Measurements from ENCODE around the gene ESYT3.

The ESYT3 gene

GRCh38 chr3:138434276-138434874 is at the start of gene ESYT3:
TSS of gene ESYT3 (plus strand) at chr3:138434616. CDS start at chr3:138434799, 183 bp downstream.
- no peak for DNase-seq

GRCh38 chr3:138384976-138385375 is 49.4 kb upstream of the ESYT3 start:
- no peak for DNase-seq

GRCh38 chr3:138389144-138389601 is 45.2 kb upstream of the ESYT3 start:
- no peak for DNase-seq

GRCh38 chr3:138389841-138390581 is 44.4 kb upstream of the ESYT3 start:
- DNase-seq: no peak

- no peak for DNase-seq
Measured at GRCh38 chr3:138390582-138390932, 43.9 kb upstream of the ESYT3 start.

GRCh38 chr3:138394156-138394555 is 40.3 kb upstream of the ESYT3 start:
- no peak for DNase-seq

GRCh38 chr3:138394686-138395085 is 39.7 kb upstream of the ESYT3 start:
- no peak for DNase-seq

- DNase-seq: no peak
Measured at GRCh38 chr3:138395865-138396751, 38.3 kb upstream of the ESYT3 start.

- DNase-seq: no peak
Measured at GRCh38 chr3:138396752-138397410, 37.5 kb upstream of the ESYT3 start.

GRCh38 chr3:138397983-138398382 is 36.4 kb upstream of the ESYT3 start:
- no peak for DNase-seq

- no peak for DNase-seq
Measured at GRCh38 chr3:138398791-138399575, 35.4 kb upstream of the ESYT3 start.

- no peak for DNase-seq
Measured at GRCh38 chr3:138399766-138400165, 34.6 kb upstream of the ESYT3 start.

- DNase-seq: no peak
Measured at GRCh38 chr3:138400651-138401070, 33.8 kb upstream of the ESYT3 start.

GRCh38 chr3:138401834-138402233 is 32.6 kb upstream of the ESYT3 start:
- DNase-seq: no peak

- no peak for DNase-seq
Measured at GRCh38 chr3:138404121-138404520, 30.3 kb upstream of the ESYT3 start.

- no peak for DNase-seq
Measured at GRCh38 chr3:138405001-138405400, 29.4 kb upstream of the ESYT3 start.

GRCh38 chr3:138405486-138405885 is 28.9 kb upstream of the ESYT3 start:
- no peak for DNase-seq

- DNase-seq: no peak
Measured at GRCh38 chr3:138406606-138407005, 27.8 kb upstream of the ESYT3 start.

GRCh38 chr3:138407236-138407907 is 27.0 kb upstream of the ESYT3 start:
- no peak for DNase-seq

GRCh38 chr3:138408751-138409570 is 25.5 kb upstream of the ESYT3 start:
- no peak for DNase-seq

Measured in NCI-H1694 treated with DMSO at 0.1 percent for 48 hours (cell line).